WERI-Rb-1 (cell line): ENCODE data around the gene ICAM3.
A peak's percentile ranks its signal among the peaks of the same experiment; 100 is the strongest.

ENCODE experiments used
- DNase-seq: peaks from one replicate; pipeline ENCODE4 v3.0.0-alpha.2; 2020
- H3K27ac ChIP-seq: fragments of 250-450 bp; sonication (Bioruptor Pico); 2 replicates; pipeline ENCODE4 v1.5.1; 2020; ENCODE audit warnings: mild to moderate bottlenecking, moderate library complexity
- H3K27me3 ChIP-seq: fragments of 250-450 bp; sonication (Bioruptor Pico); 2 replicates; pipeline ENCODE4 v1.5.1; 2021; ENCODE audit warnings: mild to moderate bottlenecking, low read depth, moderate library complexity; ENCODE audit not compliant: insufficient read depth, severe bottlenecking
- H3K36me3 ChIP-seq: fragments of 250-450 bp; sonication (Bioruptor Pico); 2 replicates; pipeline ENCODE4 v1.5.1; 2020; ENCODE audit warnings: mild to moderate bottlenecking, moderate library complexity
- H3K4me3 ChIP-seq: 2 replicates; pipeline ENCODE4 v1.5.1; 2011; ENCODE audit warnings: low read depth, mild to moderate bottlenecking, control low read depth, low read length
- H3K9me3 ChIP-seq: fragments of 250-450 bp; sonication (Bioruptor Pico); 2 replicates; pipeline ENCODE4 v1.5.1; 2021; ENCODE audit warnings: mild to moderate bottlenecking, moderate library complexity; ENCODE audit not compliant: severe bottlenecking
- CTCF ChIP-seq: IDR thresholded peaks from 2 replicates; pipeline ENCODE4 v1.5.1; 2011; ENCODE audit warnings: low read depth, mild to moderate bottlenecking, control low read depth, inconsistent platforms, low read length

ICAM3 gene

GRCh38 chr19:10364644-10365043, 25.2 kb upstream of the ICAM3 start:
- DNase-seq, result no peak

GRCh38 chr19:10363789-10364281, 24.4 kb upstream of the ICAM3 start:
- no peaks in the 10 kb centered on the region for H3K27me3 ChIP-seq
- H3K27ac ChIP-seq, result no peak overlapping the region
- H3K4me3 ChIP-seq, result no peak overlapping the region
- H3K36me3 ChIP-seq, result peaks cover 62% of the 10 kb centered on the region
- no peak for DNase-seq
- no peak for TF ChIP-seq CTCF
- no peaks in the 10 kb centered on the region for H3K9me3 ChIP-seq

More at GRCh38 chr19:10364644-10365043, 25.2 kb upstream of the ICAM3 start:
- H3K4me3 ChIP-seq, result no peak overlapping the region
- TF ChIP-seq CTCF, result no peak
- no peaks in the 10 kb centered on the region for H3K9me3 ChIP-seq
- no peak overlapping the region for H3K27ac ChIP-seq
- H3K27me3 ChIP-seq, result no peaks in the 10 kb centered on the region
- H3K36me3 ChIP-seq, result peaks cover 63% of the 10 kb centered on the region

- TF ChIP-seq CTCF, result no peak
- H3K4me3 ChIP-seq, result no peak overlapping the region
- DNase-seq, result no peak
- H3K27ac ChIP-seq, result no peak overlapping the region
- H3K27me3 ChIP-seq, result no peaks in the 10 kb centered on the region
- H3K9me3 ChIP-seq, result no peaks in the 10 kb centered on the region
- peaks cover 61% of the 10 kb centered on the region for H3K36me3 ChIP-seq
Observed at GRCh38 chr19:10362259-10362658, 22.8 kb upstream of the ICAM3 start.

- no peaks in the 10 kb centered on the region for H3K27me3 ChIP-seq
- no peaks in the 10 kb centered on the region for H3K9me3 ChIP-seq
- peaks cover 61% of the 10 kb centered on the region for H3K36me3 ChIP-seq
- no peak overlapping the region for H3K27ac ChIP-seq
- DNase-seq, result no peak
- no peak overlapping the region for H3K4me3 ChIP-seq
- no peak for TF ChIP-seq CTCF
Observed at GRCh38 chr19:10361569-10362011, 22.2 kb upstream of the ICAM3 start.

- Histone ChIP-seq H3K9me3 (no peaks in the 10 kb centered on the region), H3K27me3 (no peaks in the 10 kb centered on the region), H3K27ac (no peak overlapping the region), H3K4me3 (no peak overlapping the region), H3K36me3 (peaks cover 55% of the 10 kb centered on the region)
- no peak for DNase-seq
- TF ChIP-seq CTCF, result no peak
Observed at GRCh38 chr19:10356431-10356830, 17.0 kb upstream of the ICAM3 start.

- no peak for TF ChIP-seq CTCF
- Histone ChIP-seq H3K27me3 (no peaks in the 10 kb centered on the region), H3K4me3 (no peak overlapping the region), H3K27ac (no peak overlapping the region), H3K9me3 (no peaks in the 10 kb centered on the region), H3K36me3 (peaks cover 61% of the 10 kb centered on the region)
- DNase-seq, result peak; percentile 39
Observed at GRCh38 chr19:10353793-10354391, 14.5 kb upstream of the ICAM3 start.
